Skeletal muscle satellite cell (primary cell): ENCODE data around the gene NUDCD3.

Source experiments
- H3K27me3 ChIP-seq: 2 replicates; pipeline ENCODE4 v1.7.0; 2013; ENCODE audit warnings: low read length; ENCODE audit not compliant: control insufficient read depth, insufficient read depth
- H3K36me3 ChIP-seq: 2 replicates; pipeline ENCODE4 v1.7.0; 2013; ENCODE audit warnings: mild to moderate bottlenecking, control low read depth, low read length; ENCODE audit not compliant: insufficient read depth
- H3K4me1 ChIP-seq: 2 replicates; pipeline ENCODE4 v1.7.0; 2013; ENCODE audit warnings: low read length; ENCODE audit not compliant: control insufficient read depth, insufficient read depth
- H3K4me2 ChIP-seq: 2 replicates; pipeline ENCODE4 v1.7.0; 2013; ENCODE audit warnings: mild to moderate bottlenecking, low read length
- H3K4me3 ChIP-seq: 2 replicates; pipeline ENCODE4 v1.7.0; 2013; ENCODE audit warnings: low read length
- H3K9ac ChIP-seq: 2 replicates; pipeline ENCODE4 v1.7.0; 2013; ENCODE audit warnings: mild to moderate bottlenecking, low read depth, low read length, moderate library complexity
- H3K9me3 ChIP-seq: replicated peaks from 2 replicates; pipeline ENCODE4 v1.7.0; 2013; ENCODE audit warnings: mild to moderate bottlenecking, control low read depth, low read length

The NUDCD3 gene

DNA sequence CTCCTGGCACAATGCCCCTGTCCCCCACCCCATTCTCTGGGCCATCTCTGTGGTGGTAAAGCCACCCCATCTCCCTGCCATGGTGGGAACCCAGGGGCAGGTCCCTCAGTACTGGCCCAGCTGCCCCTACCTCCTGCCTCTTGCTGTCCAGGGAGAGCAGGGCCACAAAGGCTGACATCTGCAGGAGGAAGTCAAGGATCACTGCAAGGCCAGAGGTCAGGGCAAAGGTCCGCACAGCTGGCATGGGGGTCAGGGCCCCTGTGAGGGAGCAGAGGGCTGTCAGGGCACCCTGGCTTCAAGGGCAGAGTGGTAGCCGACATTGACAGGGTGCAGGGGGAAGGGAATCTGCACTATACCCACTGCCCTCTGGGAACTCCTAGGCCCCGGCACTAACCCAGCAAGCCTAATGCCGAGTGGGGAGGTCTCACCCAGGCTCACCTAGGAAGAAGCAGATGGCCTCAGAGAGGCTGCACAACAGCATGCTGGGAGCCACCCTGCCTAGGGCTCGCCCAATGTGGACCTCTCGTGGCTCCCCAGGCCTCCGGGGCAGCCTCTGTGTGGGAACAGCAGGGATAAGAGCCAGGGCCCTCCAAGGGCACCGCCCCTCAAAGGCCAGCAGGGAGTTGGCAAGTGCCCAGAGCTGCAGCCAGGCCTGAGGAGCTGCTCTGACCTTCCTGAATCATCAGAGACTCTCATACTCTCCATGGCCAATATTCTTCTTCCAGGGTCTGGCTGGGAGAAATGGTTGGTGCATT lies 43.0 kb upstream of the NUDCD3 start:
- Histone ChIP-seq H3K4me3 (no peak overlapping the region), H3K36me3 (no peaks in the 10 kb centered on the region), H3K4me2 (no peak overlapping the region), H3K9ac (no peak overlapping the region), H3K9me3 (no peaks in the 10 kb centered on the region), H3K27me3 (peaks cover 12% of the 10 kb centered on the region), H3K4me1 (no peaks in the 10 kb centered on the region)

DNA sequence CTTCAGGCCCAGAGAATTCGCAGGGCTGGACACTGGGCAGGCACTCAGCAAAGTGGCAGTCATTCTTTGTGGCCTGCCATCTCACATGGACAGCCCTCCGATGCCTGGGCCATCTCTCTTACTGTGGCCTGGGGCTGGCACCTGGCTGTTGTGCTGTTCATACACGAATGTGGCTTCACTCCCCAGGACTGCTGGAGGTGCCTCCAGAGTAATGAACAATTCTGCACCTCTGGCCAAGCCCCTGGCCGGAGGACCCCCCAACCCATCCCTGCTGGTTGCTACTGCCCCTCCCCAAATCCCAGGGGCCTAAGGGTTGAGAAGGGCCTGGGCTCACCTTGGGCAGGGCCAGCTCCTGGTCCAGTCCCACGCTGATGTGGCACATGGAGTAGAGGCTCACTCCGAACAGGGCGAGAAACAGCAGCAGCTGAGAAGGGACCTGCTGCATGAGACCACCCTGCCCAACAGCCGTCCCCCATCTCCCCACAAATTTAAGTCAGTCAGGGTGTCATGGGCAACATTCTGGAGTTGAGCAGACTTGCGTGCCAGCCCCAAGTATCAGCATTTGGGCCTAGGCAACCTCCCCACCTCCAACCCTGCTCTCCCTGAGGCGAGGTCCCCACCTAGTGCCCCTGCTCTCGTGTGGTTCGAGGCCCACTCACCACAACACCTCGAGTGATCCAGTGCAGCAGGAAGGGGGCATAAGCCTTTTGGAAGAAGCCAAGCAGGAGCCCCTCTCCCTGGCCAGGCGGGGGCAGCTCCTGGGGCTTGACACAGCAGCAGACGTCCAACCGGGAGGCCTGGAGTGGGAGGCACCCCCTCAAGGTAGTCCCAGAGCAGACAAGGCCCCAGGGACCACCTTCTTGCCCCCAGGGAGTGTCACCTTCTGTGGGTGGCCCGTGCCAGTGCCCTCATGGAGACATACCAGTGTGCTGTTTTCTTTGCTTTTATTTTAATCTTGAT lies 41.2 kb upstream of the NUDCD3 start:
- Histone ChIP-seq H3K36me3 (no peaks in the 10 kb centered on the region), H3K9me3 (no peaks in the 10 kb centered on the region), H3K9ac (no peak overlapping the region), H3K4me3 (no peak overlapping the region), H3K4me2 (no peak overlapping the region), H3K4me1 (no peaks in the 10 kb centered on the region), H3K27me3 (peaks cover 8% of the 10 kb centered on the region)

DNA sequence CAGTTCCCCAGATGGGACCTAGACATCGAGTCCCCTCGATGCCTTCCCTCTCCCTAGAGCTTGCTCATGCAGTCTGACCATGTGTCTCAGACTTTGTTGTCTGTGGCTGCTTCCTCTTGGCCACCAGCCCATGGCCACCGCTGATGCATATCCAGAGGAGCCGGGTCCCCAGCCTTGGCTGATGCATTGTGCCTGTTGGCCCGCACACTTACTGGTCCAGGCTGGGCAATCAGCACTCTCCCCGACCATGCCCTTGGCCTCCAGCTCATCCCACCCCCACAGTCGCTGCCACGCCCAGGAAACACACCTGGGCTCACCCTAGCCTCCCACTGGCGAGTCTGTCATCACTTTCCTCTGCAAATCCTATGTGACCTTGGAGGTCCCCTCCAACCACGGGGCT lies 40.5 kb upstream of the NUDCD3 start:
- H3K4me2 ChIP-seq: no peak overlapping the region
- no peak overlapping the region for H3K9ac ChIP-seq
- H3K4me1 ChIP-seq: no peaks in the 10 kb centered on the region
- no peaks in the 10 kb centered on the region for H3K36me3 ChIP-seq
- H3K9me3 ChIP-seq: no peaks in the 10 kb centered on the region
- H3K4me3 ChIP-seq: no peak overlapping the region
- peaks cover 8% of the 10 kb centered on the region for H3K27me3 ChIP-seq

- no peaks in the 10 kb centered on the region for H3K4me1 ChIP-seq
- no peak overlapping the region for H3K4me2 ChIP-seq
- no peak overlapping the region for H3K4me3 ChIP-seq
- H3K9ac ChIP-seq: no peak overlapping the region
- H3K9me3 ChIP-seq: no peaks in the 10 kb centered on the region
- no peaks in the 10 kb centered on the region for H3K36me3 ChIP-seq
- peaks cover 36% of the 10 kb centered on the region for H3K27me3 ChIP-seq
Observed at GRCh38 chr7:44524811-44525388, 34.4 kb upstream of the NUDCD3 start.

DNA sequence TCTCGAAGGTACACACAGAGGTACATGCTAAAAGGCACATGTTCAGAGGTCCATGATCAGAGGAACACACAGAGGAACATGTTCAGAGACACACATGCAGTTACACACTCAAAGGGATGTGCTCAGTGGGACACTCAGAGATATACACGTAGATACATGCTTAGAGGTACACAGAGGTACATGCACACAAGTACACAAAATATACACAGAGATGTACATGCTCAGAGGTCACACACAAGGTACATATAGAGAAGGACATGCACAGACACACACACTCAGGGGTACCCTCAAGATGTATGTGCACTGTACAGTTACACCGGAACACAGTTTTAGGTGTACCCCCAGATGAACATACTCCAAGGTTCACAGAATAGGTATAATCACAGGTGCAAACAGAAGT lies 31.9 kb upstream of the NUDCD3 start:
- H3K9me3 ChIP-seq: no peaks in the 10 kb centered on the region
- H3K4me3 ChIP-seq: no peak overlapping the region
- H3K4me1 ChIP-seq: no peaks in the 10 kb centered on the region
- peaks cover 37% of the 10 kb centered on the region for H3K27me3 ChIP-seq
- H3K9ac ChIP-seq: no peak overlapping the region
- no peaks in the 10 kb centered on the region for H3K36me3 ChIP-seq
- H3K4me2 ChIP-seq: no peak overlapping the region

DNA sequence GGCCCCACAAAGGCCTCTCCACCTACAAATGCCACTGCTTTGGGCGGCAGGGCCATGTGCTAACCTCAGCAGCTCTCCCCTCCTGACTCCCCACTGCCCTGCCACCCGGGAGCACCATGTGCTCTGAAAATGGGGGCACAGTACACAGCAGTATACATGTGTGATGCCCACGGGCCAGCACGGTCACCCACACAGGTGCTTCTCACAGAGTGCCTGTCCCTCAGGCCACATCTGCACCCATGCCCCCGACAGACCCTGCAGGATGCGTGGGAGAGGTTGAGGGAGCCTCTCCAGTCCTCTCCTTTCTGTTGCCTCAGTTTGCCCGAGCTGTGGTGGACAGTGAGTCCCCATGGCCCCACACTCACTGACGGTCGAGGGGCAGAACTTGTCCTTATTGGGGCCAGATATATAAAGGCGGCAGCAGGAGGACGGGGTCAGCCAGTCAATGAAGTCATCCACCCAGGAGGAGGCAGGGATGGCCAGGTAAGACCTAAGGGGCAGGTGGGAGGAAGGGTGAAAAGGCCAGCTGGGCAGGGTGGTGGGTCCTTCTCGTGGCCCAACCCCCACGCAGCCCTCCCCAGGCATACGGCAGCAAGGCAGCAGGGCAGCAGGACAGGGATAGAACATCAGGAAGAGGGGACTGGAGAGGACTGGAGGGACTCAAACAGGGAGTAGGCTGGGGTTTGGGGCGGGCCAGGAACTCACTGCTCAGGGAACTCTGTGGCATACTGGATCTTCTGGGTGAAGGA lies 31.1 kb upstream of the NUDCD3 start:
- Histone ChIP-seq H3K36me3 (no peaks in the 10 kb centered on the region), H3K4me3 (no peak overlapping the region), H3K27me3 (peaks cover 38% of the 10 kb centered on the region), H3K9me3 (no peaks in the 10 kb centered on the region), H3K4me2 (no peak overlapping the region), H3K4me1 (no peaks in the 10 kb centered on the region), H3K9ac (no peak overlapping the region)

DNA sequence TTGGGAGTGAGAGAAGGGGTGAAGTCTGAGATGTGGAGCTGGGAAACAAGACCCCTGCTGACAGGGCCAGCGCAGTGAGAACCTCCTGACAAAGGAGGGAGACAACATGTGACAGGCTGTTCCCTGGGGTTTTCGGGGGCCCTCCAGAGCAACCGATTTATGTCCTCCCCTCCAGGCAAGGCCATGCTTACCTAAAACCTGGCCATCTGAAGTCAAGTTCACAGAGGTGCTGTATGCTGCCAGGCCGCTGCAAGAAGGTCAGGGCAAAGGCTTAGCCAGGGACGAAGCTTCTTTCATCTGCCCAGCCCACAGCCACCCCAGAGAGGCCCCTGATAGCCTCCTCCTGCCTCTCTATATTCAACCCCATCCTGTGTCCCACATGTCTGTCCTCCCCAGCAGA lies 30.1 kb upstream of the NUDCD3 start:
- no peak overlapping the region for H3K4me3 ChIP-seq
- H3K4me2 ChIP-seq: no peak overlapping the region
- no peaks in the 10 kb centered on the region for H3K4me1 ChIP-seq
- H3K36me3 ChIP-seq: no peaks in the 10 kb centered on the region
- H3K9me3 ChIP-seq: no peaks in the 10 kb centered on the region
- no peak overlapping the region for H3K9ac ChIP-seq
- H3K27me3 ChIP-seq: peaks cover 38% of the 10 kb centered on the region

GRCh38 chr7:44519546-44519945 lies 29.1 kb upstream of the NUDCD3 start:
- H3K27me3 ChIP-seq: peaks cover 38% of the 10 kb centered on the region

GRCh38 chr7:44518761-44519160 lies 28.3 kb upstream of the NUDCD3 start:
- Histone ChIP-seq H3K4me1 (no peaks in the 10 kb centered on the region), H3K36me3 (no peaks in the 10 kb centered on the region), H3K9me3 (no peaks in the 10 kb centered on the region), H3K4me2 (no peak overlapping the region), H3K27me3 (peaks cover 38% of the 10 kb centered on the region), H3K4me3 (no peak overlapping the region), H3K9ac (no peak overlapping the region)

More at GRCh38 chr7:44519546-44519945, 29.1 kb upstream of the NUDCD3 start:
- H3K4me3 ChIP-seq: no peak overlapping the region
- H3K36me3 ChIP-seq: no peaks in the 10 kb centered on the region
- H3K9ac ChIP-seq: no peak overlapping the region
- H3K4me2 ChIP-seq: no peak overlapping the region
- H3K4me1 ChIP-seq: no peaks in the 10 kb centered on the region
- no peaks in the 10 kb centered on the region for H3K9me3 ChIP-seq

DNA sequence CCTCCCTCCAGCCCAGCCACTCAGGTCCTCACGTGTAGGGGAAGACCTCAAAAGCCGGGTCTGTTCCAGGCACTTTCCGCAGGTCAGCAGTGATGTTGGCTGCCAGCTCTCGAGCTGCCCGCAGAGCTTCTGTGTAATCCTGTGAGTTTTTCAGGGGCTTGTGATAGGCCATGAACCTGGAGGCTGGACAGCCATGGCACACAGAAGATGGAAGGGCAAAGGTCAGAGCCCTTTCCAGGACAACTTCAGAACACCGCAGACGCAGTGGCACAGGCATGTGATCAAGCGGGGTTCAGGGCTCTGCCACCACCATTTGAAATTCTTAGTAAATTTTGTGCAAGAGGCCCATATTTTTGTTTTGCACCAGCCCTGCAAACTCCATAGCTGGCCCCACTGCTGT lies 26.7 kb upstream of the NUDCD3 start:
- no peaks in the 10 kb centered on the region for H3K9me3 ChIP-seq
- no peak overlapping the region for H3K9ac ChIP-seq
- no peaks in the 10 kb centered on the region for H3K4me1 ChIP-seq

More for the DNA sequence above, 26.7 kb upstream of the NUDCD3 start:
- Histone ChIP-seq H3K4me3 (no peak overlapping the region), H3K27me3 (peaks cover 24% of the 10 kb centered on the region), H3K4me2 (no peak overlapping the region), H3K36me3 (no peaks in the 10 kb centered on the region)
